ENCODE results near the gene CSRNP2. TPM values are rescaled to one million over a fixed set of nuclear protein-coding genes. Genes with fewer than 3 reads are reported as not detected.

CSRNP2 gene
- total and polyA plus RNA-seq, 2 of the 13 experiments (the other 11 are each of a cell fraction or from before 2014, with no cell fraction given) = 4.8 to 7.3 TPM

DNA sequence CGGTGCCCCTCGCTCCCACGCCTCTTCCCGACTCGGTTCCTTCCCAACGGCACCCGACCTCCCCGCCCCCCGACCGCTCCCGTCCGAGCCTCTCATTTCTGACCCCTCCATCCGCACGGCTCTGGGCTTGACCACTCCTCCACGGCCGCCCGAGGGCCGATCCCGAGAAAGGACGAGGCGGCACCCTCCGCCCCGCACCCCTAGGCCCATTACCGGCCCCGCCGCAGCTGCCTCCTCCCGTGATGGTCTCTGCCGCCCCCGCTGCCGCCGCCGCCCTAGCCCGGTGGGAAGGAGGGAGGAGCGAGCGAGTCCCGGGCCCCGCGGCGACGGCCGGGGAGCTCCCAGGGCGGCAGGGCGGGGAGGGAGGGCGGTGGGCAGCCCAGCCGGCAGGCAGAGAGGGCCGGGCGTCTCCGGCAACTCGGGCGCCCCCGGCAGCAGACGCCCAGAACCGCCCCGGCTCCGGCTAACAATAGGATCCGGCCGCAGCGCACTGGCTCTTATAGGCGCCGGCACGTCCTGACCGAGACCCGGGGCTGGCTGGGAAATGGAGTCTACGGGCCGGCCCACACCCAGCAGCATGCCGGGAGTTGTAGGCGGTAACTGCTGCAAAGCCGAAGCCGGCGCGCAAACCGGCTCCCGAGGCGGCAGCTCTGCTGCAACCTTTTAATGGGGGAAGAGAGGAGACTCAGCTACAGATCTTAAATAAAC is at the start of gene CSRNP2 (continued):
- TF ChIP-seq, protein P1, sequence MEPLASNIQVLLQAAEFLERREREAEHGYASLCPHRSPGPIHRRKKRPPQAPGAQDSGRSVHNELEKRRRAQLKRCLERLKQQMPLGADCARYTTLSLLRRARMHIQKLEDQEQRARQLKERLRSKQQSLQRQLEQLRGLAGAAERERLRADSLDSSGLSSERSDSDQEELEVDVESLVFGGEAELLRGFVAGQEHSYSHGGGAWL (CRISPR knock-in tag; IDR thresholded peaks at IDR 0.05) = peak; percentile 75; the same call in 1 of the 2 replicates
- TF ChIP-seq ATRX (CRISPR knock-in tag; IDR thresholded peaks at IDR 0.05; ENCODE audit: borderline replicate concordance) (no peak), HNRNPLL (IDR thresholded peaks at IDR 0.05; ENCODE audit: low read depth, low read length, poor library complexity, severe bottlenecking) (peak; percentile 66), EED (CRISPR knock-in tag; IDR thresholded peaks at IDR 0.05) (peak; percentile 62), ZFP36L1 (CRISPR knock-in tag; IDR thresholded peaks at IDR 0.05) (no peak), CAMTA2 (CRISPR knock-in tag; IDR thresholded peaks at IDR 0.05; ENCODE audit: borderline replicate concordance) (no peak), JUN (CRISPR knock-in tag; IDR thresholded peaks at IDR 0.05) (no peak), HES4 (CRISPR knock-in tag; IDR thresholded peaks at IDR 0.05; ENCODE audit: borderline replicate concordance) (peak; percentile 55), ZNF557 (CRISPR knock-in tag; IDR thresholded peaks at IDR 0.05) (0 out of 2 replicates have a peak, but pooled peaks have one; percentile 69), RBM39 (IDR thresholded peaks at IDR 0.05; ENCODE audit: low read depth, low read length, poor library complexity, severe bottlenecking) (peak; percentile 97), TMF1 (CRISPR knock-in tag; IDR thresholded peaks at IDR 0.05; ENCODE audit: low read depth) (0 out of 2 replicates have a peak, but pooled peaks have one; percentile 35), ZNF274 (CRISPR knock-in tag; IDR thresholded peaks at IDR 0.05) (peak; percentile 87; the same call in 1 of the 2 replicates), HNRNPUL1 (IDR thresholded peaks at IDR 0.05; ENCODE audit: low read depth, low read length) (peak; percentile 54; the same call in 1 of the 2 replicates), HMG20B (CRISPR knock-in tag; conservative IDR thresholded peaks at IDR 0.05) (no peak), ZNF607 (CRISPR knock-in tag; IDR thresholded peaks at IDR 0.05; ENCODE audit: borderline replicate concordance) (peak; percentile 79), DNMT1 (CRISPR knock-in tag; IDR thresholded peaks at IDR 0.05) (peak; percentile 63; the same call in 1 of the 2 replicates)
- TF ChIP-seq, protein P2, sequence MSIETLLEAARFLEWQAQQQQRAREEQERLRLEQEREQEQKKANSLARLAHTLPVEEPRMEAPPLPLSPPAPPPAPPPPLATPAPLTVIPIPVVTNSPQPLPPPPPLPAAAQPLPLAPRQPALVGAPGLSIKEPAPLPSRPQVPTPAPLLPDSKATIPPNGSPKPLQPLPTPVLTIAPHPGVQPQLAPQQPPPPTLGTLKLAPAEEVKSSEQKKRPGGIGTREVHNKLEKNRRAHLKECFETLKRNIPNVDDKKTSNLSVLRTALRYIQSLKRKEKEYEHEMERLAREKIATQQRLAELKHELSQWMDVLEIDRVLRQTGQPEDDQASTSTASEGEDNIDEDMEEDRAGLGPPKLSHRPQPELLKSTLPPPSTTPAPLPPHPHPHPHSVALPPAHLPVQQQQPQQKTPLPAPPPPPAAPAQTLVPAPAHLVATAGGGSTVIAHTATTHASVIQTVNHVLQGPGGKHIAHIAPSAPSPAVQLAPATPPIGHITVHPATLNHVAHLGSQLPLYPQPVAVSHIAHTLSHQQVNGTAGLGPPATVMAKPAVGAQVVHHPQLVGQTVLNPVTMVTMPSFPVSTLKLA (IDR thresholded peaks at IDR 0.05) = no peak
- TF ChIP-seq, protein P3, sequence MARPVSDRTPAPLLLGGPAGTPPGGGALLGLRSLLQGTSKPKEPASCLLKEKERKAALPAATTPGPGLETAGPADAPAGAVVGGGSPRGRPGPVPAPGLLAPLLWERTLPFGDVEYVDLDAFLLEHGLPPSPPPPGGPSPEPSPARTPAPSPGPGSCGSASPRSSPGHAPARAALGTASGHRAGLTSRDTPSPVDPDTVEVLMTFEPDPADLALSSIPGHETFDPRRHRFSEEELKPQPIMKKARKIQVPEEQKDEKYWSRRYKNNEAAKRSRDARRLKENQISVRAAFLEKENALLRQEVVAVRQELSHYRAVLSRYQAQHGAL (CRISPR knock-in tag; IDR thresholded peaks at IDR 0.05; ENCODE audit: not compliant biosample characterization) = no peak
- TF ChIP-seq, protein P4, sequence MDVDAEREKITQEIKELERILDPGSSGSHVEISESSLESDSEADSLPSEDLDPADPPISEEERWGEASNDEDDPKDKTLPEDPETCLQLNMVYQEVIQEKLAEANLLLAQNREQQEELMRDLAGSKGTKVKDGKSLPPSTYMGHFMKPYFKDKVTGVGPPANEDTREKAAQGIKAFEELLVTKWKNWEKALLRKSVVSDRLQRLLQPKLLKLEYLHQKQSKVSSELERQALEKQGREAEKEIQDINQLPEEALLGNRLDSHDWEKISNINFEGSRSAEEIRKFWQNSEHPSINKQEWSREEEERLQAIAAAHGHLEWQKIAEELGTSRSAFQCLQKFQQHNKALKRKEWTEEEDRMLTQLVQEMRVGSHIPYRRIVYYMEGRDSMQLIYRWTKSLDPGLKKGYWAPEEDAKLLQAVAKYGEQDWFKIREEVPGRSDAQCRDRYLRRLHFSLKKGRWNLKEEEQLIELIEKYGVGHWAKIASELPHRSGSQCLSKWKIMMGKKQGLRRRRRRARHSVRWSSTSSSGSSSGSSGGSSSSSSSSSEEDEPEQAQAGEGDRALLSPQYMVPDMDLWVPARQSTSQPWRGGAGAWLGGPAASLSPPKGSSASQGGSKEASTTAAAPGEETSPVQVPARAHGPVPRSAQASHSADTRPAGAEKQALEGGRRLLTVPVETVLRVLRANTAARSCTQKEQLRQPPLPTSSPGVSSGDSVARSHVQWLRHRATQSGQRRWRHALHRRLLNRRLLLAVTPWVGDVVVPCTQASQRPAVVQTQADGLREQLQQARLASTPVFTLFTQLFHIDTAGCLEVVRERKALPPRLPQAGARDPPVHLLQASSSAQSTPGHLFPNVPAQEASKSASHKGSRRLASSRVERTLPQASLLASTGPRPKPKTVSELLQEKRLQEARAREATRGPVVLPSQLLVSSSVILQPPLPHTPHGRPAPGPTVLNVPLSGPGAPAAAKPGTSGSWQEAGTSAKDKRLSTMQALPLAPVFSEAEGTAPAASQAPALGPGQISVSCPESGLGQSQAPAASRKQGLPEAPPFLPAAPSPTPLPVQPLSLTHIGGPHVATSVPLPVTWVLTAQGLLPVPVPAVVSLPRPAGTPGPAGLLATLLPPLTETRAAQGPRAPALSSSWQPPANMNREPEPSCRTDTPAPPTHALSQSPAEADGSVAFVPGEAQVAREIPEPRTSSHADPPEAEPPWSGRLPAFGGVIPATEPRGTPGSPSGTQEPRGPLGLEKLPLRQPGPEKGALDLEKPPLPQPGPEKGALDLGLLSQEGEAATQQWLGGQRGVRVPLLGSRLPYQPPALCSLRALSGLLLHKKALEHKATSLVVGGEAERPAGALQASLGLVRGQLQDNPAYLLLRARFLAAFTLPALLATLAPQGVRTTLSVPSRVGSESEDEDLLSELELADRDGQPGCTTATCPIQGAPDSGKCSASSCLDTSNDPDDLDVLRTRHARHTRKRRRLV (CRISPR knock-in tag; IDR thresholded peaks at IDR 0.05) = no peak; the same call in 1 of the 2 replicates
- TF ChIP-seq, protein P5, sequence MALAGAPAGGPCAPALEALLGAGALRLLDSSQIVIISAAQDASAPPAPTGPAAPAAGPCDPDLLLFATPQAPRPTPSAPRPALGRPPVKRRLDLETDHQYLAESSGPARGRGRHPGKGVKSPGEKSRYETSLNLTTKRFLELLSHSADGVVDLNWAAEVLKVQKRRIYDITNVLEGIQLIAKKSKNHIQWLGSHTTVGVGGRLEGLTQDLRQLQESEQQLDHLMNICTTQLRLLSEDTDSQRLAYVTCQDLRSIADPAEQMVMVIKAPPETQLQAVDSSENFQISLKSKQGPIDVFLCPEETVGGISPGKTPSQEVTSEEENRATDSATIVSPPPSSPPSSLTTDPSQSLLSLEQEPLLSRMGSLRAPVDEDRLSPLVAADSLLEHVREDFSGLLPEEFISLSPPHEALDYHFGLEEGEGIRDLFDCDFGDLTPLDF (CRISPR knock-in tag; IDR thresholded peaks at IDR 0.05) = peak; percentile 54; the same call in 1 of the 2 replicates

All from HepG2 (cell line).